Measurements from ENCODE around the gene RBBP8NL.

RBBP8NL gene

GRCh38 chr20:62461157-62461556, 33.8 kb upstream of the RBBP8NL start:
- H3K27ac ChIP-seq (ENCODE audit: low read length), result no peak overlapping the region
- peaks cover 0 to 3% of the 10 kb centered on the region in 2 donors for H3K27me3 ChIP-seq (ENCODE audit: control insufficient read depth in 1 of 2, insufficient read depth in 2 of 2, low read length in 2 of 2)

GRCh38 chr20:62460678-62461077, 33.3 kb upstream of the RBBP8NL start:
- Histone ChIP-seq H3K27me3 (ENCODE audit: control insufficient read depth in 1 of 2, insufficient read depth in 2 of 2, low read length in 2 of 2) (peaks cover 0 to 3% of the 10 kb centered on the region in 2 donors), H3K4me3 (ENCODE audit: low read length in 2 of 2) (no peak overlapping the region), H3K9me3 (ENCODE audit: control insufficient read depth in 2 of 2, low read length in 2 of 2) (no peaks in the 10 kb centered on the region), H3K9ac (ENCODE audit: low read length in 2 of 2) (no peak overlapping the region), H3K36me3 (ENCODE audit: control insufficient read depth in 2 of 2, insufficient read depth in 2 of 2, low read length in 2 of 2) (no peaks in the 10 kb centered on the region), H3K4me1 (ENCODE audit: control insufficient read depth, insufficient read depth, low read length) (peaks cover 4% of the 10 kb centered on the region), H3K27ac (ENCODE audit: low read length) (no peak overlapping the region)

More at GRCh38 chr20:62461157-62461556, 33.8 kb upstream of the RBBP8NL start:
- H3K36me3 ChIP-seq (ENCODE audit: control insufficient read depth in 2 of 2, insufficient read depth in 2 of 2, low read length in 2 of 2), result no peaks in the 10 kb centered on the region
- H3K4me3 ChIP-seq (ENCODE audit: low read length in 2 of 2), result no peak overlapping the region
- H3K4me1 ChIP-seq (ENCODE audit: control insufficient read depth, insufficient read depth, low read length), result peaks cover 4% of the 10 kb centered on the region
- no peaks in the 10 kb centered on the region for H3K9me3 ChIP-seq (ENCODE audit: control insufficient read depth in 2 of 2, low read length in 2 of 2)
- H3K9ac ChIP-seq (ENCODE audit: low read length in 2 of 2), result no peak overlapping the region

GRCh38 chr20:62459488-62459887, 32.1 kb upstream of the RBBP8NL start:
- Histone ChIP-seq H3K27ac (ENCODE audit: low read length) (no peak overlapping the region), H3K36me3 (ENCODE audit: control insufficient read depth in 2 of 2, insufficient read depth in 2 of 2, low read length in 2 of 2) (no peaks in the 10 kb centered on the region), H3K4me3 (ENCODE audit: low read length in 2 of 2) (no peak overlapping the region), H3K9ac (ENCODE audit: low read length in 2 of 2) (no peak overlapping the region), H3K9me3 (ENCODE audit: control insufficient read depth in 2 of 2, low read length in 2 of 2) (no peaks in the 10 kb centered on the region), H3K27me3 (ENCODE audit: control insufficient read depth in 1 of 2, insufficient read depth in 2 of 2, low read length in 2 of 2) (peaks cover 0 to 3% of the 10 kb centered on the region in 2 donors), H3K4me1 (ENCODE audit: control insufficient read depth, insufficient read depth, low read length) (peaks cover 4% of the 10 kb centered on the region)

GRCh38 chr20:62458275-62459251, 31.2 kb upstream of the RBBP8NL start:
- no peak overlapping the region for H3K4me3 ChIP-seq (ENCODE audit: low read length in 2 of 2)
- H3K27me3 ChIP-seq (ENCODE audit: control insufficient read depth in 1 of 2, insufficient read depth in 2 of 2, low read length in 2 of 2), result peaks cover 0 to 7% of the 10 kb centered on the region in 2 donors

GRCh38 chr20:62457831-62458230, 30.5 kb upstream of the RBBP8NL start:
- Histone ChIP-seq H3K27ac (ENCODE audit: low read length) (no peak overlapping the region), H3K9ac (ENCODE audit: low read length in 2 of 2) (no peak overlapping the region), H3K9me3 (ENCODE audit: control insufficient read depth in 2 of 2, low read length in 2 of 2) (no peaks in the 10 kb centered on the region), H3K27me3 (ENCODE audit: control insufficient read depth in 1 of 2, insufficient read depth in 2 of 2, low read length in 2 of 2) (peaks cover 4 to 7% of the 10 kb centered on the region in 2 donors), H3K4me3 (ENCODE audit: low read length in 2 of 2) (no peak overlapping the region), H3K4me1 (ENCODE audit: control insufficient read depth, insufficient read depth, low read length) (peaks cover 4% of the 10 kb centered on the region), H3K36me3 (ENCODE audit: control insufficient read depth in 2 of 2, insufficient read depth in 2 of 2, low read length in 2 of 2) (no peaks in the 10 kb centered on the region)

More at GRCh38 chr20:62458275-62459251, 31.2 kb upstream of the RBBP8NL start:
- H3K36me3 ChIP-seq (ENCODE audit: control insufficient read depth in 2 of 2, insufficient read depth in 2 of 2, low read length in 2 of 2), result no peaks in the 10 kb centered on the region
- H3K4me1 ChIP-seq (ENCODE audit: control insufficient read depth, insufficient read depth, low read length), result peaks cover 4% of the 10 kb centered on the region
- no peak overlapping the region for H3K27ac ChIP-seq (ENCODE audit: low read length)
- H3K9ac ChIP-seq (ENCODE audit: low read length in 2 of 2), result no peak overlapping the region
- no peaks in the 10 kb centered on the region for H3K9me3 ChIP-seq (ENCODE audit: control insufficient read depth in 2 of 2, low read length in 2 of 2)

GRCh38 chr20:62457098-62457497, 29.8 kb upstream of the RBBP8NL start:
- Histone ChIP-seq H3K4me3 (ENCODE audit: low read length in 2 of 2) (no peak overlapping the region), H3K9me3 (ENCODE audit: control insufficient read depth in 2 of 2, low read length in 2 of 2) (no peaks in the 10 kb centered on the region), H3K4me1 (ENCODE audit: control insufficient read depth, insufficient read depth, low read length) (peaks cover 4% of the 10 kb centered on the region), H3K9ac (ENCODE audit: low read length in 2 of 2) (no peak overlapping the region), H3K36me3 (ENCODE audit: control insufficient read depth in 2 of 2, insufficient read depth in 2 of 2, low read length in 2 of 2) (no peaks in the 10 kb centered on the region), H3K27me3 (ENCODE audit: control insufficient read depth in 1 of 2, insufficient read depth in 2 of 2, low read length in 2 of 2) (peaks cover 7 to 11% of the 10 kb centered on the region in 2 donors), H3K27ac (ENCODE audit: low read length) (no peak overlapping the region)

GRCh38 chr20:62455929-62456328, 28.6 kb upstream of the RBBP8NL start:
- Histone ChIP-seq H3K4me1 (ENCODE audit: control insufficient read depth, insufficient read depth, low read length) (peaks cover 2% of the 10 kb centered on the region), H3K27ac (ENCODE audit: low read length) (no peak overlapping the region), H3K27me3 (ENCODE audit: control insufficient read depth in 1 of 2, insufficient read depth in 2 of 2, low read length in 2 of 2) (peaks cover 7 to 12% of the 10 kb centered on the region in 2 donors), H3K9ac (ENCODE audit: low read length in 2 of 2) (no peak overlapping the region), H3K9me3 (ENCODE audit: control insufficient read depth in 2 of 2, low read length in 2 of 2) (no peaks in the 10 kb centered on the region), H3K36me3 (ENCODE audit: control insufficient read depth in 2 of 2, insufficient read depth in 2 of 2, low read length in 2 of 2) (no peaks in the 10 kb centered on the region), H3K4me3 (ENCODE audit: low read length in 2 of 2) (no peak overlapping the region)

- no peak overlapping the region for H3K4me3 ChIP-seq (ENCODE audit: low read length in 2 of 2)
- H3K27me3 ChIP-seq (ENCODE audit: control insufficient read depth in 1 of 2, insufficient read depth in 2 of 2, low read length in 2 of 2), result peaks cover 9 to 12% of the 10 kb centered on the region in 2 donors
- no peak overlapping the region for H3K27ac ChIP-seq (ENCODE audit: low read length)
- H3K36me3 ChIP-seq (ENCODE audit: control insufficient read depth in 2 of 2, insufficient read depth in 2 of 2, low read length in 2 of 2), result no peaks in the 10 kb centered on the region
- H3K9me3 ChIP-seq (ENCODE audit: control insufficient read depth in 2 of 2, low read length in 2 of 2), result no peaks in the 10 kb centered on the region
- no peaks in the 10 kb centered on the region for H3K4me1 ChIP-seq (ENCODE audit: control insufficient read depth, insufficient read depth, low read length)
- no peak overlapping the region for H3K9ac ChIP-seq (ENCODE audit: low read length in 2 of 2)
Observed at GRCh38 chr20:62454904-62455636, 27.7 kb upstream of the RBBP8NL start.

GRCh38 chr20:62453186-62453808, 26.0 kb upstream of the RBBP8NL start:
- Histone ChIP-seq H3K4me1 (ENCODE audit: control insufficient read depth, insufficient read depth, low read length) (no peaks in the 10 kb centered on the region), H3K27ac (ENCODE audit: low read length) (no peak overlapping the region), H3K4me3 (ENCODE audit: low read length in 2 of 2) (no peak overlapping the region), H3K9me3 (ENCODE audit: control insufficient read depth in 2 of 2, low read length in 2 of 2) (no peaks in the 10 kb centered on the region), H3K9ac (ENCODE audit: low read length in 2 of 2) (no peak overlapping the region), H3K36me3 (ENCODE audit: control insufficient read depth in 2 of 2, insufficient read depth in 2 of 2, low read length in 2 of 2) (no peaks in the 10 kb centered on the region), H3K27me3 (ENCODE audit: control insufficient read depth in 1 of 2, insufficient read depth in 2 of 2, low read length in 2 of 2) (peaks cover 8 to 12% of the 10 kb centered on the region in 2 donors)

GRCh38 chr20:62452475-62453095, 25.2 kb upstream of the RBBP8NL start:
- H3K9ac ChIP-seq (ENCODE audit: low read length in 2 of 2), result no peak overlapping the region
- peaks cover 11 to 12% of the 10 kb centered on the region in 2 donors for H3K27me3 ChIP-seq (ENCODE audit: control insufficient read depth in 1 of 2, insufficient read depth in 2 of 2, low read length in 2 of 2)
- H3K4me3 ChIP-seq (ENCODE audit: low read length in 2 of 2), result no peak overlapping the region
- no peaks in the 10 kb centered on the region for H3K9me3 ChIP-seq (ENCODE audit: control insufficient read depth in 2 of 2, low read length in 2 of 2)
- H3K4me1 ChIP-seq (ENCODE audit: control insufficient read depth, insufficient read depth, low read length), result no peaks in the 10 kb centered on the region
- H3K27ac ChIP-seq (ENCODE audit: low read length), result no peak overlapping the region
- no peaks in the 10 kb centered on the region for H3K36me3 ChIP-seq (ENCODE audit: control insufficient read depth in 2 of 2, insufficient read depth in 2 of 2, low read length in 2 of 2)

Measured in stomach smooth muscle (tissue), 2 donors.